ENCODE measurements around the gene NKD2.

NKD2 gene

GRCh38 chr5:962801-963200 lies 45.8 kb upstream of the NKD2 start:
- TF ChIP-seq CTCF (IDR thresholded peaks at IDR 0.05; ENCODE audit: borderline replicate concordance, insufficient read depth, low read depth, low read length): no peak
- no peak overlapping the region for H3K4me3 ChIP-seq (ENCODE audit: low read depth, low read length)

- H3K4me3 ChIP-seq (ENCODE audit: low read depth, low read length): no peak overlapping the region
- no peak for TF ChIP-seq CTCF (IDR thresholded peaks at IDR 0.05; ENCODE audit: borderline replicate concordance, insufficient read depth, low read depth, low read length)
These were observed 45.3 kb upstream of the NKD2 start for GRCh38 chr5:963310-963672.

DNA sequence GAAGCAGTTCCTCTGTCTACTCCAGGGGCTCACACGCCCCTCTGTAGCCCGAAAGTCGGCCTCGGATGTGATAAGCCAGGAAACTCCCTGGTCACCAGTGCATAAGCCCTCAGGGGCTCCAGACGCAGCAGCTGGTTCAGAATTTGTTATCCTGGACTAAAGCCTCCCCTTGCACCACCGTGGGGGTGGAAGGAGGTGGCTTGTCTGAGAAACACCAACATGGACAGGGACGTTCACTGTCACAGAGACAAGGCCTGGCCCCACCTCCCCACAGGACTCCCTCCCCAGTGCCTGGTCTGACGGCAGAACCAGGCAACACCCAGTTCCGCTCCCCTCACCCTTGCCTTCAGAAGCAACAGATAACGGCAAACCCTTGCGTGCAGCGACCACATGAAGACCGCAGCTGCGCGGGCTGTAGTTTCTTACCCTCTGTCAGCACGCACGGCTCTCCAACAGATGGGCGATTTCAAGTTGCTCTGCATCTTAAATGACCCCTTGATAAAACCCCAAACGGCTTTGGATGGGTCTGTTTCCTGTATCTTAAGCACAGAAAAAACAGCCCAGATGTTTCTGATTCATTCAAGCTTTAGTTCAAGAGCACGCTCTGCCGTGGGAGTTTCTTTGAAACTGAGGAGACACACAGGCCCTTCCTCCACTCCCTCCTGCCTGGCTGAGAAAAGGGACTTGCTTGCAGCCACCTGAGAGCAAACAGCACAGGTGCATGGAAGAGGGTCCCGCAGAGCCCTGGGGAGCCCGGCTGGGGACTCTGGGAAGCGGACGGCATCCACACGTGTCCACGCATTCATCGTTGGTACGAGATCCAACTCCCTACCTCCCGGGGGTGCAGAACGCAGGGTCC lies 44.7 kb upstream of the NKD2 start:
- TF ChIP-seq CTCF (IDR thresholded peaks at IDR 0.05; ENCODE audit: borderline replicate concordance, insufficient read depth, low read depth, low read length): no peak

GRCh38 chr5:964821-965220 lies 43.8 kb upstream of the NKD2 start:
- no peak overlapping the region for H3K4me3 ChIP-seq (ENCODE audit: low read depth, low read length)
- TF ChIP-seq CTCF (IDR thresholded peaks at IDR 0.05; ENCODE audit: borderline replicate concordance, insufficient read depth, low read depth, low read length): no peak

More for the DNA sequence above, 44.7 kb upstream of the NKD2 start:
- H3K4me3 ChIP-seq (ENCODE audit: low read depth, low read length): no peak overlapping the region

- TF ChIP-seq CTCF (IDR thresholded peaks at IDR 0.05; ENCODE audit: borderline replicate concordance, insufficient read depth, low read depth, low read length): no peak
- no peak overlapping the region for H3K4me3 ChIP-seq (ENCODE audit: low read depth, low read length)
These were observed 42.8 kb upstream of the NKD2 start for GRCh38 chr5:965604-966344.

- TF ChIP-seq CTCF (IDR thresholded peaks at IDR 0.05; ENCODE audit: borderline replicate concordance, insufficient read depth, low read depth, low read length): no peak
- H3K4me3 ChIP-seq (ENCODE audit: low read depth, low read length): no peak overlapping the region
These were observed 42.3 kb upstream of the NKD2 start for GRCh38 chr5:966345-966710.

- no peak overlapping the region for H3K4me3 ChIP-seq (ENCODE audit: low read depth, low read length)
- TF ChIP-seq CTCF (IDR thresholded peaks at IDR 0.05; ENCODE audit: borderline replicate concordance, insufficient read depth, low read depth, low read length): no peak
These were observed 41.7 kb upstream of the NKD2 start for GRCh38 chr5:966941-967340.

Measured in GM12875 (cell line).